GM21423 (cell line): ENCODE measurements around the gene RASSF7.

Source experiments
- ATAC-seq: cut with Tn5 transposase; IDR thresholded peaks from one replicate; pipeline ENCODE4 v1.9.1; 2021; ENCODE audit warnings: mild to moderate bottlenecking, moderate library complexity; ENCODE audit not compliant: unreplicated experiment

RASSF7 gene

DNA sequence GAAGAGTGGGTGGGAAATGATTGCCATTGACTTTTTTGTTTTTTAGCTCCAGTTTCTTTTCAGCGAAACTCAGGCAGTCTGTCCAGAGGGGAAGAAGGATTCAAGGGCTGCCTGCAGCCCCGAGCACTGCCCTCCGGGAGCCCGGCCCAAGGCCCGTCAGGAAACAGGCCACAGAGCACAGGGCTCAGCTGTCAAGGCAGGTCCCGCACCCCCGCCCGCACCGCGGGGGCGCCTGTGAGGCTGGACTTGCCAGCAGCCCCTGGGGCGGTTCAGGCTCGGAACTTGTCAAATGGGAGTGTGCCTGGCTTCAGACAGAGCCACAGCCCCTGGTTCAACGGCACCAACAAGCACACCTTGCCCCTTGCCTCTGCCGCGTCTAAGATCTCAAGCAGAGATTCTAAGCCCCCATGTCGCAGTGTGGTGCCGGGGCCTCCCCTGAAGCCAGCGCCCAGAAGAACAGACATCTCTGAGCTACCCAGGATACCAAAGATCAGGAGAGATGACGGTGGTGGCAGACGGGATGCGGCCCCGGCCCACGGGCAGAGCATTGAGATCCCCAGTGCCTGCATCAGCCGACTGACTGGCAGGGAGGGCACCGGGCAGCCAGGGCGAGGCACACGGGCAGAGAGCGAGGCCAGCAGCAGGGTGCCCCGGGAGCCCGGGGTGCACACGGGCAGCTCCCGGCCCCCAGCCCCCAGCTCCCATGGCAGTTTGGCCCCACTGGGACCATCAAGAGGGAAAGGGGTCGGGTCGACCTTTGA, 46.4 kb downstream of the RASSF7 start:
- ATAC-seq = no peak

DNA sequence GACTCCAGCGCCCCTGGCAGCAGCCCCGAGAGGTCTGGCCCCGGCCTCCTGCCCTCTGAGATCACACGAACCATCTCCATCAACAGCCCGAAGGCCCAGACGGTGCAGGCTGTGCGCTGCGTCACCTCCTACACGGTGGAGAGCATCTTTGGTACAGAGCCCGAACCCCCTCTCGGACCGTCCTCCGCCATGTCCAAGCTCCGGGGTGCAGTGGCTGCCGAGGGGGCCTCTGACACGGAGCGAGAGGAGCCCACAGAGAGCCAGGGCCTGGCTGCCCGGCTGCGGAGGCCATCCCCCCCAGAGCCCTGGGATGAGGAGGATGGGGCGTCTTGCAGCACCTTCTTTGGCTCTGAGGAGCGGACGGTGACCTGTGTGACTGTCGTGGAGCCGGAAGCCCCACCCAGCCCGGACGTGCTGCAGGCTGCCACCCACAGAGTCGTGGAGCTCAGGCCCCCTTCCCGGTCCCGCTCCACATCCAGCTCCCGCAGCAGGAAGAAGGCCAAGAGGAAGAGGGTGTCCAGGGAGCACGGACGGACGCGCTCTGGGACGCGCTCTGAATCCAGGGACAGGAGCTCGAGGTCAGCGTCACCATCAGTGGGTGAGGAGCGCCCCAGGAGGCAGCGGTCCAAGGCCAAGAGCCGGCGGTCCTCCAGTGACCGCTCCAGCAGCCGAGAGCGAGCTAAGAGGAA, 47.3 kb downstream of the RASSF7 start:
- ATAC-seq = no peak

DNA sequence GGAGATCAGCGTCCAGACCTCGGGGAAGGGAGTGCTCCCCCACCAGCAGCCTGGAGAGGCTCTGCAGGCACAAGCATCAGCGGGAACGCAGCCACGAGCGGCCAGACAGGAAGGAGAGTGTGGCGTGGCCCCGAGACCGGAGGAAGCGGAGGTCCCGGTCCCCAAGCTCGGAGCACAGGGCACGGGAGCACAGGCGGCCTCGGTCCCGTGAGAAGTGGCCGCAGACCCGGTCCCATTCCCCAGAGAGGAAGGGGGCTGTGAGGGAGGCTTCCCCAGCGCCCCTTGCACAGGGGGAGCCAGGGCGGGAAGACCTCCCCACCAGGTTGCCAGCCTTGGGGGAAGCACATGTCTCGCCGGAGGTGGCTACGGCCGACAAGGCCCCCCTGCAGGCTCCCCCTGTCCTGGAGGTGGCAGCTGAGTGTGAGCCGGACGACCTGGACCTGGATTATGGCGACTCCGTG, 48.1 kb downstream of the RASSF7 start:
- ATAC-seq = no peak

DNA sequence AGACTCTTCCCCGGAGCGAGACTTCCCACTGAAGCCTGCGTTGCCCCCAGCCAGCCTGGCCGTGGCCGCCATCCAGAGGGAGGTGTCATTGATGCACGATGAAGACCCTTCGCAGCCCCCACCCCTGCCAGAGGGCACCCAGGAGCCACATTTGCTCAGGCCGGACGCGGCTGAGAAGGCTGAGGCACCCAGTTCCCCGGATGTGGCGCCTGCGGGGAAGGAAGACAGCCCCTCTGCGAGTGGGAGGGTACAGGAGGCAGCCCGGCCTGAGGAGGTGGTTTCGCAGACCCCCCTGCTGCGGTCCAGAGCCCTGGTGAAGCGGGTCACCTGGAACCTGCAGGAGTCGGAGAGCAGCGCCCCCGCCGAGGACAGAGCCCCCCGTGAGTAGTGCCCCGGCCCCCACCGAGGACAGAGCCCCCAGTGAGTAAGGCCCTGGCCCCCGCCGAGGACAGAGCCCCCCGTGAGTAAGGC, 48.6 kb downstream of the RASSF7 start:
- no peak for ATAC-seq

DNA sequence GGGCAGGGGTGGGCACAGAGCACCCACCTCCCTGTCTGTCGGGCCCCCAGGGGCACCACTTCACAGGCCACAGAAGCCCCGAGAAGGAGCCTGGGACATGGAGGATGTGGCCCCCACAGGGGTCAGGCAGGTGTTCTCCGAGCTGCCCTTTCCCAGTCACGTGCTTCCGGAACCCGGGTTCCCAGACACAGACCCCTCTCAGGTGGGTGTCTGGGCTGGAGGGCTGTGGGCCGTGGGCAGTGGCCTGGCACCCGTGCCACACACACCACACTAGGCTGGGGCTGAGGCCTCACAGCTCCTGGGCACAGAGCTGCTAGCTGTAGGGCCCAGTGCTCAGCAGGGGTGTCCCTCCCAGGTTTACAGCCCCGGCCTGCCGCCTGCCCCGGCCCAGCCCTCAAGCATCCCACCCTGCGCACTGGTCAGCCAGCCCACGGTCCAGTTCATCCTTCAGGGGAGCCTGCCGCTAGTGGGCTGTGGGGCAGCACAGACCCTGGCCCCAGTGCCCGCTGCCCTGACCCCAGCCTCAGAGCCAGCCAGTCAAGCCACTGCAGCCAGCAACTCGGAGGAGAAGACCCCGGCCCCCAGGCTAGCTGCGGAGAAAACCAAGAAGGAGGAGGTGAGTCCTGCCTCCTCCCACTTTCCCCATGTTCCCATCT, 49.5 kb downstream of the RASSF7 start:
- ATAC-seq = no peak

DNA sequence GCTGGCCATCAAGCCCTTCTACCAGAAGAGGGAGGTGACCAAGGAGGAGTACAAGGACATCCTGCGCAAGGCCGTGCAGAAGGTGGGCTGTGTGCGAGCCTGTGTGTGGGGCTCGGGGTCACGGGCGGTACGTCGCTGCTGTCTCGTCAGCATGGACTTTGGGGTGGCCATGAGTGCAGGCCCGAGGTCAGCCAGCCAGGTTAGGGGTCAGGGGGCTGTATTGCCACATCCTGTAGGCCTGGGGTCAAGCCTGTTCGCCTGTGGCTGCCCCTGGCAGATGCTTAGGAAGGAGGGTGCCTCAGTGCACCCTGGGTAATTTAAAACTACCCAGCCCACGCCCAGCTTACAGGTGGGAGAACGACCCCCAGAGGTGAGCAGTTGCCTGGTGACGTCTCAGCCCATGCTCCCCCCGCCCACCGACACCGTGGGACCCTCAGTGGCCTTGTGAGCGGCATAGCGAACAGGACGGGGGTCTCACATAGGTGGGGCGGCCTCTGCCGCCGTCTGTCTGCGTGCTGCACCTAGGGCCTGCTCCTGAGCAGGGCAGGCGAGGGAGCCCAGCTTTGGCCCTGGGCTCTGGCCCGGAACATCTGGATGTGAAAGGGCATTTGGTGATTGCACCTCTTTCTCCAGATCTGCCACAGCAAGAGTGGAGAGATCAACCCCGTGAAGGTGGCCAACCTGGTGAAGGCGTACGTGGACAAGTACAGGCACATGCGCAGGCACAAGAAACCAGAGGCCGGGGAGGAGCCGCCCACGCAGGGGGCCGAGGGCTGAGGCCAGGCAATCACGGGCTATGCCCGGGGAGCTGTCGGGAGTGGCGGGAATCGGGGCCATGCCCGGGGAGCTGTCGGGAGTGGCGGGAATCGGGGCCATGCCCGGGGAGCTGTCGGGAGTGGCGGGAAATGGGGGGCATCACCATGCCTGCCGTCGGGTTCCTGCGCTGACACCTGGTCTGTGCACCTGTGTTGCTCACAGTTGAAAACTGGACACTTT, 50.5 kb downstream of the RASSF7 start:
- ATAC-seq = no peak

DNA sequence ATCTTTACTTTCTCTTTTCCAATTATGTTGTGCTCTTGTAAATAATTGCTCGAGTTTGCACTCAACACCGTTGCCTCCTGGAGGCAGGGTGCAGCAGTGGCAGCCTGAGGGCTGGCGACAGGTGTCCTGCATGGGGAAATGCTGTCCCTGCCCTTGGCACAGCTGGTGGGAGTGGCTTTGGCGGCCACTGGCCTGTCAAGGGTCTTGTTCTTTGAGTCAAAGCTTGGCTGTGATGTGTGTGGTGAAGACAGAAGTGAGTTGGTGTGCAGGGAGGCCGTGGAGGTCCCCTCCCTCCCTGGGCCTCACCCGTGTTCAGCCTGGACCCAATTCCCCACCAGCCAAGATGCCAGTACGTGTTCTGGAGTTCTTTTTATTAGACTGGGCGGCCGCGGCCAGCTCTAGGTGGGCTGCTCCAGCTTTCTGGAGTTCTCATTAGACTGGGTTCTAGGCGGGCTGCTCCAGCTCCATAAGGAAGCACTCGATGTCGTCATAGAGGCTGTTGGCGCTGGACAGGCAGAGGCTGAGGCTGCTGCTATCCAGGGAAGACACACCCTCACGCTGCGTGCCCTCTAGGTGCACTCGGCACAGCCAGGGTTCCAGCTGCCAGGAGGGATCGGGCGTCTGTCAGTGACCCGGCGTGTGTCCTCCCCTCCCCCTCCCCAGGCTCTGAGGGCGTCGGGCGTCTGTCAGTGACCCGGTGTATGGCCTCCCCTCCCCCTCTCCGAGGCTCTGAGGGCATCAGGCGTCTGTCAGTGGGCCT, 51.6 kb downstream of the RASSF7 start:
- ATAC-seq = no peak

DNA sequence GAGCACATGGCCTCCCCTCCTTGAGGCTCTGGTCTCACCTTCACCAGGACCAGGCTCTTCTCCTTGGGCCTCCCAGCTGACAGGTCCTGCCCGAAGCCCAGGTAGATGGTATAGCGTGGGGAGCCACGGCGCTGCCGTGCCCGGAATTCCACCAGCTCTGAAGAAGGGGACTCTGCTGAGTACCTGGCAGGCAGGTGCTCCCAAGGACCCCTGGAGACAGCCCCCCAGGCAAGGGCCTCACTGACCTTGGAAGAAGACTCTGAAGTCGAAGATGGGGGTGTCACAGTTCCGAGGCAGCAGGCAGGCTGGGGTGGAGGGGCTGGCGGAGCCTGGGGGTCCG, 52.2 kb downstream of the RASSF7 start:
- no peak for ATAC-seq

DNA sequence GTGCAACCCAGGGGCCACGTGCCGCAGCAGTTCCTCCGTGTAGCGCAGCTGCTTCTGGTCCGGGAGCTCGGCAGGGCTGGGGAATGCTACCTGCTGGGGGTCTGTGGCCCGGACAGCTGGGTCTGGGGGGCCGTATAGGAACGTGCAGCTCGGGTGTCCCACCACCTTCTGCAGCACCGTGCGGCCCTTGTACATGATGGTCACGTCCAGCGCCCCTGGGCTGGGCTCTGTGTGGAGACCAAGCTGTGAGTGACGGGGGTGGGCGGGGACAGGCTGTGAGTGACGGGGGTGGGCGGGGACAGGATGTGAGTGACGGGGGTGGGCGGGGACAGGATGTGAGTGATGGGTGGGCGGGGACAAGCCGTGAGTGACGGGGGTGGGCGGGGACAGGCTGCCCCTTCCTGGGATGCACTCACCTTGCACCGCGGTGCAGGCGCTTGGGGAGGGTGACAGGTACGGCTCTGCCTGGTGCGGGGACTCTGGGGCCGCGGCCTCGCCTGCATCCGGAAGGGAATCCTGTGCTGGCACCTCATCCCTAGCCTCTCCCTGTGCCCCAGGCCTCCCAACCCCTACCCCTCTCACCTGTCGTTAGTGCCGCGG, 52.7 kb downstream of the RASSF7 start:
- no peak for ATAC-seq
